Measurements from ENCODE around the gene CACNA1E. TPM values are rescaled to one million over a fixed set of nuclear protein-coding genes. Genes with fewer than 3 reads are reported as not detected.

Gene CACNA1E
- total RNA-seq, 4 donors from 2014 or later = 0.03 to 0.05 TPM; not detected in 2

- DNase-seq = peak; percentile 11 to 18
- peaks cover 22 to 25% (median 24%) of the 10 kb centered on the region in 3 donors for H3K27me3 ChIP-seq
- in situ Hi-C loops (cut with MboI; ENCODE audit: low sequenced_read_pairs in 4 of 4) (loop anchor here in 3 of 4 donors (25.0 kb wide), 2 partner anchors 571 to 921 kb away; partner anchors contain the start of genes ZNF648 (in 3 of the 3) and TEDDM1 (in 1 of the 3)), intact Hi-C loops (cut with DNase I; ENCODE audit: low total_unique reads) (no loop called here)
- H3K36me3 ChIP-seq = no peaks in the 10 kb centered on the region
- H3K4me3 ChIP-seq = no peak overlapping the region
- H3K9me3 ChIP-seq = no peaks in the 10 kb centered on the region
- H3K4me1 ChIP-seq = no peaks in the 10 kb centered on the region
- no peak overlapping the region for H3K27ac ChIP-seq
- peak; percentile 30 to 39 for ATAC-seq
- no peak for TF ChIP-seq CTCF (IDR thresholded peaks at IDR 0.05 in 4 of 5, conservative IDR thresholded peaks at IDR 0.05 in 1 of 5)
- TF ChIP-seq POLR2A (IDR thresholded peaks at IDR 0.05) = no peak
Measured at GRCh38 chr1:181490740-181491712, 7.7 kb downstream of the CACNA1E start.

GRCh38 chr1:181493166-181493565 lies 9.8 kb downstream of the CACNA1E start:
- Histone ChIP-seq H3K27me3 (peaks cover 7 to 14% (median 7%) of the 10 kb centered on the region in 3 donors), H3K9me3 (no peaks in the 10 kb centered on the region), H3K27ac (no peak overlapping the region), H3K36me3 (no peaks in the 10 kb centered on the region), H3K4me1 (no peaks in the 10 kb centered on the region), H3K4me3 (no peak overlapping the region)
- ATAC-seq = no peak
- DNase-seq = no peak
- in situ Hi-C loops (cut with MboI; ENCODE audit: low sequenced_read_pairs in 4 of 4) (loop anchor here in 3 of 4 donors (25.0 kb wide), 2 partner anchors 569 to 919 kb away; partner anchors contain the start of genes ZNF648 (in 3 of the 3) and TEDDM1 (in 1 of the 3)), intact Hi-C loops (cut with DNase I; ENCODE audit: low total_unique reads) (no loop called here)
- no peak for TF ChIP-seq CTCF (IDR thresholded peaks at IDR 0.05 in 4 of 5, conservative IDR thresholded peaks at IDR 0.05 in 1 of 5)
- TF ChIP-seq POLR2A (IDR thresholded peaks at IDR 0.05) = no peak

GRCh38 chr1:181493885-181494284 lies 10.6 kb downstream of the CACNA1E start:
- H3K27me3 ChIP-seq = peaks cover 2 to 14% (median 7%) of the 10 kb centered on the region in 3 donors
- ATAC-seq (no peak), DNase-seq (no peak)
- H3K4me3 ChIP-seq = no peak overlapping the region
- in situ Hi-C loops (cut with MboI; ENCODE audit: low sequenced_read_pairs in 4 of 4) (loop anchor here in 3 of 4 donors (25.0 kb wide), 2 partner anchors 568 to 918 kb away; partner anchors contain the start of genes ZNF648 (in 3 of the 3) and TEDDM1 (in 1 of the 3)), intact Hi-C loops (cut with DNase I; ENCODE audit: low total_unique reads) (no loop called here)
- no peak overlapping the region for H3K27ac ChIP-seq
- TF ChIP-seq POLR2A (IDR thresholded peaks at IDR 0.05) (no peak), CTCF (IDR thresholded peaks at IDR 0.05 in 4 of 5, conservative IDR thresholded peaks at IDR 0.05 in 1 of 5) (no peak)
- H3K9me3 ChIP-seq = no peaks in the 10 kb centered on the region
- no peaks in the 10 kb centered on the region for H3K36me3 ChIP-seq
- no peaks in the 10 kb centered on the region for H3K4me1 ChIP-seq

- H3K4me3 ChIP-seq = no peak overlapping the region
- no peaks in the 10 kb centered on the region for H3K36me3 ChIP-seq
- H3K27ac ChIP-seq = no peak overlapping the region
- peaks cover 0 to 12% (median 7%) of the 10 kb centered on the region in 3 donors for H3K27me3 ChIP-seq
- TF ChIP-seq POLR2A (IDR thresholded peaks at IDR 0.05) (no peak), CTCF (IDR thresholded peaks at IDR 0.05 in 4 of 5, conservative IDR thresholded peaks at IDR 0.05 in 1 of 5) (no peak)
- in situ Hi-C loops (cut with MboI; ENCODE audit: low sequenced_read_pairs in 4 of 4) (loop anchor here in 3 of 4 donors (25.0 kb wide), 2 partner anchors 566 to 916 kb away; partner anchors contain the start of genes ZNF648 (in 3 of the 3) and TEDDM1 (in 1 of the 3)), intact Hi-C loops (cut with DNase I; ENCODE audit: low total_unique reads) (no loop called here)
- ATAC-seq (no peak), DNase-seq (no peak)
- no peaks in the 10 kb centered on the region for H3K9me3 ChIP-seq
- H3K4me1 ChIP-seq = no peaks in the 10 kb centered on the region
Measured at GRCh38 chr1:181496759-181497158, 13.4 kb downstream of the CACNA1E start.

All from gastrocnemius medialis (tissue), 4 donors.